Stimulated activated CD4-positive, alpha-beta T cell treated with anti-CD3 and anti-CD28 coated beads, Interleukin-2, amount 100 ng/mL, for 4 hours (primary cell): Measurements from ENCODE around the gene HOXA7.

Source experiments
- DNase-seq: peaks from one replicate; pipeline ENCODE4 v3.0.0-alpha.2; 2020; ENCODE audit warnings: low read depth

Gene HOXA7

DNA sequence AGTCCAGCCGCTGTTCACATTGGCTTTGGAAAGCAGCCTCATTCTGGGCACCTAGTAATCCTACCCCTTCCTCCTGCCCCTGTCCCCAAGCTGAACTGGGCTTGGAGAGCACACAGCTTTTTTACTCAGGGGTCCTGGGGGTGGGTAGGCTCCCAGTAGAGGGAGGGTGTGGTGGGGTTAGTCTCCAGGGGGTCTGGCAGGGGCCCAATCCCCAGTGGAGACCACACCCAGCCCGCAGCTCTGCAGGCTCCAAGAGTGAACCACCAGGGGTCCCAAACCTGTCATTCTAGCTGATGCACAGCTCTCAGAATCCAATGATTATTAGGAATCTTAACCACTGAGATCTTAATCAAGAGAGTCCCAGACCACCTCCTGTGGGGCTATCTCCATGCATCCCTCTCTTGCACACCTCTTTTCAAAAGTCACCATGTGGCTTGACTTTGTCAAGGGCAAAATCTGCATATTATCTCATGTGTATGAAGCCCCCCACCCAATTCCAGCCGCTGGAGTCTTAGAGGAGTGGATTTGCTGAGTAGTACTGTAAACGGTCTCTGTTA lies 25.9 kb upstream of the HOXA7 start:
- DNase-seq = no peak

DNA sequence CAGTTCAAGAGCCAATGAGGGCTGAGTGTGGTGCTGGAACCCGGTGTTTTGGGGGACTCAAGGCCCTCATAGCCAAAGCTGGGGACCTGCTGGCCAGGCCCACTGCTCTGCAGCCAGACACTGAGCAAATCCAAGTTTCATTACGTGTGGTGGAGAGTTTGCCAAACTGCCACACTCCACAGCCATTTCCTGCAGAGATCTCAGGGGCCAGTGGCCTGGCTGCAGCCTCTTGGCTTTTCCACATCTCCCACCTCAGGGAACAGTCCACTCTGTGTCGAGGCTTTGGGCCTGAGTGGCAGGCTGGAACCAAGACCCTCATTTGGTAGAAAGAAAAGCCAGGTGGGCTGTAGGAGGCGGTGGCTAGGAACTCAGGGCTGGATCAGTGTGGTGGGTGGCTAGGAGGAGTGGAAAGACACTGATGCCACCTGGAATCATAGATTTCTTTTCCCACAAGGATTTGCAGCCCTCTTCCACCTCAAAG lies 25.4 kb upstream of the HOXA7 start:
- DNase-seq = no peak

- DNase-seq = no peak
Observed at GRCh38 chr7:27180431-27181420, 24.3 kb upstream of the HOXA7 start.

GRCh38 chr7:27179503-27180430 lies 23.3 kb upstream of the HOXA7 start:
- DNase-seq = peak; percentile 32

DNA sequence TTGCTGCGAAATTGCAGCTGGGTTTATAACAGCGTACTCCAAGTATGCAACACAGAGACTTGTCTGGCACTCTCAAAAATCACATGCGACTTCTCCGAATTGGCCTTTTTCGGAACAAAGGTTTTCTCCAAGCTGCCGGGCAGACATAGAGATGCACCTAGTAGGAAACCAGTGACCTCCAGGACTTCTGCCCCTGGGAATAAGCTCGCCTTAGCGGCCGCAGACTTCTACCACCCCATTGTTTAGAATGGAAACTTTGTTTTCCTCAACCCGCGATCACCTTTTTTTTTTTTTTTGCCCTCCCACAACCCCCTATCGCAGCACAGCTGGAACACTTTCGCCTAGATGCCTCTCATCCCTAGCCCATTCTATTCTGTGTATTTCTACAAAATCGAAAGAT lies 22.6 kb upstream of the HOXA7 start:
- DNase-seq = no peak

DNA sequence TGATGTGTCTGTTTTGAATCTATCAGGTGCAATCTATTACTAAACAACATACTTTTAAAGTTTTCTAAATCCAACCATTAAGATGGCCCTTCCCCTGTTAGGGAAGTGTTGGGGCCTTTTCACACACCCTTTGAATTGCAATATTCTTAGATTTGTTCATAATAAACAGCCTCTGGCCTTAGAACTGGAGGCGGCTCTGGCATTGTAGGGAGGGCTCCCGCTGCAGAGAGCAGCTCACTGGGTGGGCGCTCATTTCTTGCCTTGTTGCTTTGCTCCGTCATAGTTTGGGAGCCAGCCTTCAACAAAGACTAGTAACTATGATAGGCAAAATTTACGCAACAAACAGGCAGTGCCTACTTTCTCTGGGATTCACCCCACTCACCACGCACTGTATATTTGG lies 21.9 kb upstream of the HOXA7 start:
- no peak for DNase-seq

DNA sequence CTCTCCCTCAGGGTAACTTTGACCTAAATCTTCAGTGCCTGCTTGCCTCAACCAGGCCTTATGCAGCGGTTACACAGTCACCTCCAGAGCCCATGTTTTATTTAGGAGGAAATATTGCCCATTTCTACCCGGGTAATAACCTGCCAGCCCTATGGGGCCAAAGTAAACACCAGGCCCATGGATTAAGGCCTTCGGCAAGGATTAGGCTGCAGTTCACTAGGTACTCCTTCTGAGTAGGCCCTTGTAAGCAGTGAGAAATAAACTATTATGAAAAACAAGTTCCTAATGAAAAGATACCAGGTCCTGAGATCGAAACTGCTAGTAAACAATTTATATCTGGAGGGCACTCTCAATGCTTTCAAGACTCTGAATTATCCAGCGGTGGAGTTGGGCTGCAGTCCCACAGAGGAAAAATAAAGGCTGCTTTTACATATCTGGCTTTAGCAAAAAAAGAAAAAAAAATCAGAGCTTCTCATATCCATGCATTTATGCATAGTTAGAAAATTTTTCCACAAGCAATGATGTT lies 21.4 kb upstream of the HOXA7 start:
- no peak for DNase-seq

DNA sequence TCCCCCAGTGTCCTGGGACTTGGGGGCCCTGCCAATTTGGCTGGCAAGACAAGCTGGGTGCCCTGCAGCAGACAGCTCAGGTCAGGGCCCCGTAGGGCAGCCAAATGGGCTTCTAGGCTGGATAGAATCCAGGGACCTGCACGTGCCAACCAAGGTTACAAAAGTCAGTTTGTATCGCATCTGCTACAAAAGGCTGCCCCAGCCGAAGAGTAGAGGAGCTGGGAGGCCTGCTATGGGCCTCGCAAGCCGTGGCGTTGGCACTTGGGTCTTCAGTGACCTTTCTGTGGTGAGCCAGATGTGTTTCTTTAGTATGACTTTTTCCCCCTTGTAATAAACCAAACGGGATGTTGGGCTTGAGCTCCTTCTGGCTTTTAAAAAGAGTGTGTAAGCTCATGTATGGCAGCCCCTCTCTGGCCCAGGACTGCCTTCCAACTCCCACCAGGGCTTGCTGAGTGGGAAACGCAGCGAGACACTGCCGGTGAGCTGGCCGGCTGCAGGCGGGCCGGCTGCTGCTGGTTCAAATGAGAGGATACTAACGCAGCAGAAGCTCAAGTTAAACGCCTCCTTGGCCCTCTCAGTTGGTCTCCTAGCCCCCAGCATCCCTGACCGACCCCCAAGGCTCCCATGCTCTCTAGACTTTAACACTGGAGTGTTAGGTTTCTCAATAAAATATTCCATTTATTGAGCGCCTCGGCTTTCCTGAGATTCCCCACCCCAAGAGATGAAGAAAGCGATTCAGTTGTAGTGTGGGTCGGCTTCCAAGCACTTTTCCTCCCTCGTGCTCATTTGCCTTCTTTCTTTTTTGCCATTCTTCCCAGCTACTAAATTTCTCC lies 20.7 kb upstream of the HOXA7 start:
- DNase-seq = no peak

DNA sequence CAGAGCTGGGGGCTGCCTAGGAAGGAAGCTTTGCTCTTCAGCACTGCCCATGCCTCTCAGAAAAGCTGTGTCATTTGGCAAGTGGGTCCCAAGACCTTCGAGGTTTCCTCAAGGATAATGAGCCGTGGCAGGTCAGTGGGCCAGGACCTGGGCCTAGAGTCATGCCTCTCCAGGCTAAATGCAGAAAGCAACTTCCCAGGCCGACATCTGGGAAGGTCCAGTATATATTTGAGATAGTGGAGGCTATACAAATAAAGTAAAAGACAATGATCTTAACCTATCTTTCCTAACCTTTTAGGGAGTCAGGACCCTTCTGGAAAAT lies 20.0 kb upstream of the HOXA7 start:
- no peak for DNase-seq

- no peak for DNase-seq
Observed at GRCh38 chr7:27175626-27176523, 19.4 kb upstream of the HOXA7 start.

GRCh38 chr7:27174874-27175625 lies 18.6 kb upstream of the HOXA7 start:
- no peak for DNase-seq

DNA sequence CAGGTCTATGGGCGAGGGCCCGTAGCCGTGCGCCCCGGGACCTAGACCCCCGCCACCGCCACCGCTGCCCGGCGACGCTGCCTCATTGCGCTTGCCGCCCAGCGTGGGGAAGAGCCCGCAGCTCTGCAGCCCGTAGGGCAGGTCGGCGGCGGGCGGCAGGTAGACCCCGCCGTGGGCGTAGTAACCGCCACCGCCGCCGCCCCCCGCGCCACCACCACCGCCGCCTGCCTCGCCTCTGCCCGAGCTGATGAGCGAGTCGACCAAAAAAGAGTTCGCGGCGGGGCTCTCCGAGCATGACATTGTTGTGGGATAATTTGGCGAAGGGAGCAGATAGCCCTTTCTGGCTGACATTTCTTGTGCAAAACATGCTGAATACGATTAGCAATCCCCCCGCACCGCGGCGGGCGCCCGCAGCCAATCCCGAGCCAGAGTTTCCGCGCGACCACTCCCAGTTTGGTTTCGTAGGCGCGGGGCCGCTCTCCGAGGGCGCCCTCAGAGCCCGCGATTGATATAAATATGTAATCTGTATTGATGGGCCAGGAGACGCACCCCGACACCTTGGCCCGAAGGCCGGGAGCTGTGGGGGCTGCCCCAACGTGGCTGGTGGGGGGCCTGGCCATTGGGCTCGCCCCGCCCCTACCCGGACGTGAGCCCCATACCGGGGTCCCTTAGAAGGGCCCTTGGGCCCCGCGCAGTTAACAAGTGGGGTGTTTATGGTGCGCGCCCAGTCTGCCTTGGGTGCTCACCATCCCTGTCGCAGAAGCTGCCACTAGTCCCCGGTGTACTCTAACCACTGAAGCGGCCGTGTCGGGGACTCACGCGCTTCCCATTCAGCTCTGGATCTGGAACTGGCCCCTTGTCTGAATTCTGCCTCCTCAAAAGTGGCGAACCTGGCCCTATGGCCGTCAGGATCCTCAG lies 17.7 kb upstream of the HOXA7 start, which contains the start of gene HOXA10:
HOXA10 (minus strand) TSS at position 365 of the 918 bp plus-strand sequence; CDS start at position 351, 14 bp downstream.
- no peak for DNase-seq

- no peak for DNase-seq
Observed at GRCh38 chr7:27173511-27173955, 17.1 kb upstream of the HOXA7 start.

DNA sequence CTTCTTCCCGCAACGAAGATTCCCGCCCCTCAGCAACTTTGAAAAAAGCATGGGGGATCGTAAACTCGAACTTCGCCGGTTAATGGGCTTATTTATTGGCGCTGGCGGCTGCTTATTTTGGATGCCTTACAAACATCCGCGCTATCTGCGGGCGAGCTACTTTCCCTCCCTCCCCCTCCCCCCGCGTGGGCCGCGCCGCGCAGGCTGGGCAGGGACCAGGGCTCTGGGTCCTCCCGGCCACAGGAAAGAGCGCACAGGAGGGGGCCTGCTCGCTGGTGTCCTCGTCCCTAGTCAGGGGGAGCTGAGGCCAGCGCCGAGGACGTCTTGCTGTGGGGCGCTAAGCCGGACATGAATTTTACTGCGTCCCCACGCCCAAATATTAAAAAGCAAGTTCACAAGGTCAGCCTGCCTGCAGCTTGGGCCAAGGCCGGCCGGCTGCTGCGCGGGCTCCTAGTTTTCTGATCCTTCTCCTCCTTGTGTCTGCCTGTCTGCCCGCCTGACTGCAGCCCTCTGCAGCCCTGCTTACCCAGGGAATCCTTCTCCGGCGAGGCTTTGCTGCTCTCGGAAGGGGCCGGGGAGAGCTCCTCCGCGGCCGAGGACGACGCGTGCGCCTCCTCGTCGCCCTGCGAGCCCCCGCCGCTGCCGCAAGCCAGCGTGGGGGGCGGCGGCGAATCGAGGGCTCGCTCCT lies 16.5 kb upstream of the HOXA7 start:
- DNase-seq = no peak

- DNase-seq = no peak
Observed at GRCh38 chr7:27172315-27172774, 15.9 kb upstream of the HOXA7 start.

DNA sequence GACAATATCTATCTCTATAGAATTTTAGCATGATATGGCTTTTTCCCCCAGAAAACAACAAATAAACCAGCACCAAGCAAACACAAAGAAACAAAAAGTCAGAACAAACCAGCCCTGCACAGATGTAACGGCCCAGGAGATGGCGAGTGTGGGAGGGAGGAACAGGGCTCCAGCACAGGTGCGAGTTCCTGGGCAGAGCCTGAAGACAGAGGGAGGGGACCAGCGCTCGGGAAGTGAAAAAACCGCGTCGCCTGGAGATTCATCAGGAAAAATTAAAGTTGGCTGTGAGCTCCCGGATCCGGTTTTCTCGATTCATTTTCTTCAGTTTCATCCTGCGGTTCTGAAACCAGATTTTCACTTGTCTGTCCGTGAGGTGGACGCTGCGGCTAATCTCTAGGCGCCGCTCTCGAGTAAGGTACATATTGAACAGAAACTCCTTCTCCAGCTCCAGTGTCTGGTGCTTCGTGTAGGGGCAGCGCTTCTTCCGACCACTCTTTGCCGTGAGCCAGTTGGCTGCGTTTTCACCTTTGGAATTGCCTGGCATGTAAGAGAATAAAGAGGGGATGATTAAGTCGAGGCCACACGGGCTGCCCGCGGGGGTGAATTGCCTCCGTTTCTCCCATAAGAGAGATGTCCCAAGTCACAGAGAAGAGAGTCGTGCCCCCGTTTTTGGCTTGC lies 15.3 kb upstream of the HOXA7 start:
- no peak for DNase-seq

GRCh38 chr7:27171325-27171636 lies 14.8 kb upstream of the HOXA7 start:
- DNase-seq = no peak
